DND-41 (cell line): ENCODE data around the gene ASB17.

ENCODE experiments used
- ATAC-seq: fragments of 200-7000 bp; cut with Tn5 transposase; 3 replicates; pipeline ENCODE4 v1.9.1; 2021; ENCODE audit warnings: low read depth; ENCODE audit not compliant: insufficient read depth
- DNase-seq: peaks from one replicate; pipeline ENCODE4 v3.0.0-alpha.2; 2020
- H2AFZ ChIP-seq: 2 replicates; pipeline ENCODE4 v1.6.0; 2012; ENCODE audit warnings: low read depth, low read length
- H3K27ac ChIP-seq: 2 replicates; pipeline ENCODE4 v1.5.1; 2012; ENCODE audit warnings: low read length, inconsistent platforms
- H3K27me3 ChIP-seq: fragments of 200-600 bp; sonication (generic); 2 replicates; pipeline ENCODE4 v1.6.0; 2012; ENCODE audit warnings: low read length, mild to moderate bottlenecking, inconsistent platforms; ENCODE audit not compliant: insufficient read depth, poor library complexity
- H3K36me3 ChIP-seq: 2 replicates; pipeline ENCODE4 v1.5.1; 2012; ENCODE audit warnings: low read length, inconsistent platforms; ENCODE audit not compliant: insufficient read depth
- H3K4me1 ChIP-seq: 2 replicates; pipeline ENCODE4 v1.5.1; 2012; ENCODE audit warnings: mild to moderate bottlenecking, low read length; ENCODE audit not compliant: insufficient read depth
- H3K4me2 ChIP-seq: 2 replicates; pipeline ENCODE4 v1.6.0; 2012; ENCODE audit warnings: mild to moderate bottlenecking, moderate library complexity, low read length, inconsistent platforms; ENCODE audit not compliant: insufficient read depth
- H3K4me3 ChIP-seq, 2 experiments: fragments of 200-600 bp in 1 of 2; shearing (Covaris generic) in 1 of 2; 2 replicates each; pipeline ENCODE4 v1.5.1; 2012 to 2016; ENCODE audit warnings: inconsistent platforms in 2 of 2, low read length in 2 of 2, mild to moderate bottlenecking in 2 of 2, low read depth in 1 of 2, moderate library complexity in 1 of 2
- H3K79me2 ChIP-seq: 2 replicates; pipeline ENCODE4 v1.6.0; 2012; ENCODE audit warnings: low read length, inconsistent platforms; ENCODE audit not compliant: insufficient read depth
- H3K9ac ChIP-seq: 2 replicates; pipeline ENCODE4 v1.6.0; 2012; ENCODE audit warnings: low read depth, mild to moderate bottlenecking, inconsistent platforms, low read length, moderate library complexity
- H3K9me3 ChIP-seq: 2 replicates; pipeline ENCODE4 v1.5.1; 2012; ENCODE audit warnings: low read length, moderate library complexity, mild to moderate bottlenecking, inconsistent platforms; ENCODE audit not compliant: insufficient read depth, severe bottlenecking
- H4K20me1 ChIP-seq: 2 replicates; pipeline ENCODE4 v1.6.0; 2012; ENCODE audit warnings: low read length; ENCODE audit not compliant: insufficient read depth
- EZH2 ChIP-seq: IDR thresholded peaks from 3 replicates; pipeline ENCODE4 v1.6.1; 2012; ENCODE audit warnings: borderline replicate concordance, low read depth, mild to moderate bottlenecking, moderate library complexity, low read length, inconsistent platforms; ENCODE audit not compliant: severe bottlenecking
- TF ChIP-seq, protein P1 (sequence below): IDR thresholded peaks from 2 replicates; pipeline ENCODE4 v1.5.1; 2012; ENCODE audit warnings: borderline replicate concordance, low read length, moderate library complexity, mild to moderate bottlenecking; ENCODE audit not compliant: poor library complexity, severe bottlenecking; ENCODE audit errors: extremely low read depth

The ASB17 gene, protein sequence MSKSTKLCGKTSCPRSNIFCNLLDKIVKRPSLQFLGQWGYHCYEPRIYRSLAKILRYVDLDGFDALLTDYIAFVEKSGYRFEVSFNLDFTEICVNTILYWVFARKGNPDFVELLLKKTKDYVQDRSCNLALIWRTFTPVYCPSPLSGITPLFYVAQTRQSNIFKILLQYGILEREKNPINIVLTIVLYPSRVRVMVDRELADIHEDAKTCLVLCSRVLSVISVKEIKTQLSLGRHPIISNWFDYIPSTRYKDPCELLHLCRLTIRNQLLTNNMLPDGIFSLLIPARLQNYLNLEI

DNA sequence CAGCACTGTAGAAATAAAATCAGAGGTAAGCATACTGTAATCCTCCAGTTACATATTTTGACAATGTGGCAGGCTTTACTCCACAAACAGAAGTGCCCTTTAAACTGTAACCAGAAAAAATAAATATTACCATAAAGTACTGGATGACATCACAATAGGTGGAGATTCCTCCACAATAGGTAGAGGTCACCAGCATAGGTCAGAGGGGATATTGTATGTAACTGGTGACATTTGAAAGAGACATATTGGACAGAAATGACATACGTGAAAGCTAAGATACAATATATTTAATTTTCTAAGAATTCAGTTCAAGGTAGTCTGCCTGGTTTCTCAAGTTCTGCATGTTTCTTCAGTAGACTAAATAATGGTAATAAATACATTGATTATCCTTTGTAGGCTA lies at the start of gene ASB17:
TSS of gene ASB17 (minus strand) at position 101 of the 400 bp plus-strand sequence. CDS start 113 bp downstream, outside the sequence.
- DNase-seq (no peak), ATAC-seq (no peak)
- TF ChIP-seq EZH2 = no peak
- no peaks in the 10 kb centered on the region for H3K36me3 ChIP-seq
- no peaks in the 10 kb centered on the region for H3K9me3 ChIP-seq
- no peak within 1 kb of the TSS for H3K4me2 ChIP-seq
- no peaks in the 10 kb centered on the region for H3K4me1 ChIP-seq
- H2AFZ ChIP-seq = no peak within 1 kb of the TSS
- H3K4me3 ChIP-seq = no peak within 1 kb of the TSS
- no peaks in the 10 kb centered on the region for H4K20me1 ChIP-seq
- H3K27ac ChIP-seq = no peak within 1 kb of the TSS
- no peak within 1 kb of the TSS for H3K9ac ChIP-seq
- H3K27me3 ChIP-seq = no peaks in the 10 kb centered on the region
- H3K79me2 ChIP-seq = no peaks in the 10 kb centered on the region

DNA sequence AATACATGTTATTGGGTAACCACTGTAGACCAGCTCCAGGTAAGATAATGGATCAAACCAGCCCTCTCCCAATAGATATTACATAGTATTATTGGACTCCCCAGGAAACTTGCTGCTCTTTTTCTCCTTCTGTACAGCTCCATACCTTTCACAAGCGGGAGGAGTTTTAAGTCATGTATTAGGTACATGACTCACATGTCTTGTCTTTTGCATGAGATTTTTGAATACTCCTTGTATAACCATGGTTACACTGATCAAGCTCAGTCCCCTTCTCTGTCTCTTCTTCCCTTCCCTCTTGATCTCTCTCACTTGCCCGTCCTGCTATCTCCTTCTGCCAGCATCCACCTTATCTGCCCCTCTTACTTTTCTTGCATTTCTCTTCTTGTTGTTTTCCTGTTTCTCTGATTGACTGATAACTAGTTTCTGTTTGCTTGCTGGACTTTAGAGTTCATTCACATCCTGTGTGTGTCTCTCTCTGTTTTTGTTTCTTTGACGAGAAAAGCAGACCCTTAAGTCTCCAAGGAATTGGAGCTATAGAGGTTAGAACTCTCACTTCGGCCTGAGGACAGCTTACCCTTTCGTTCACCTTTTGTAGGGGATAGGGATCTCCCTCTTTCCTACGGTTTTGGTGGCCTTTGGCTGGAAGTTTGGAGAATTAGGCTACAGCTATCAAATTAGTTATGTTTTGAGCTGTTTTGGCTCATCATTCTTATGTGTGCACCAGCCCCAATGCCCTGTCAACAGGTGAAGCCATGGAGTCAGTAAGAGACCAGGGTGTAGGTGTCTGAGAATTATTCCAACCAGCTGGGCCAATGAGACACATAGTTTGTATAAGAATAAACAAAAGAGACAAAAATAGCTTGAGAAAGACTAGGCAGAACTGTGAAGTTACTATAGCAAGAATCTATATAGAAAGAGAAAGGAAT lies 49.0 kb upstream of the ASB17 start:
- ATAC-seq (no peak), DNase-seq (no peak)
- TF ChIP-seq EZH2 = no peak
- TF ChIP-seq, protein P1, sequence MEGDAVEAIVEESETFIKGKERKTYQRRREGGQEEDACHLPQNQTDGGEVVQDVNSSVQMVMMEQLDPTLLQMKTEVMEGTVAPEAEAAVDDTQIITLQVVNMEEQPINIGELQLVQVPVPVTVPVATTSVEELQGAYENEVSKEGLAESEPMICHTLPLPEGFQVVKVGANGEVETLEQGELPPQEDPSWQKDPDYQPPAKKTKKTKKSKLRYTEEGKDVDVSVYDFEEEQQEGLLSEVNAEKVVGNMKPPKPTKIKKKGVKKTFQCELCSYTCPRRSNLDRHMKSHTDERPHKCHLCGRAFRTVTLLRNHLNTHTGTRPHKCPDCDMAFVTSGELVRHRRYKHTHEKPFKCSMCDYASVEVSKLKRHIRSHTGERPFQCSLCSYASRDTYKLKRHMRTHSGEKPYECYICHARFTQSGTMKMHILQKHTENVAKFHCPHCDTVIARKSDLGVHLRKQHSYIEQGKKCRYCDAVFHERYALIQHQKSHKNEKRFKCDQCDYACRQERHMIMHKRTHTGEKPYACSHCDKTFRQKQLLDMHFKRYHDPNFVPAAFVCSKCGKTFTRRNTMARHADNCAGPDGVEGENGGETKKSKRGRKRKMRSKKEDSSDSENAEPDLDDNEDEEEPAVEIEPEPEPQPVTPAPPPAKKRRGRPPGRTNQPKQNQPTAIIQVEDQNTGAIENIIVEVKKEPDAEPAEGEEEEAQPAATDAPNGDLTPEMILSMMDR = no peak
- H3K27me3 ChIP-seq = no peaks in the 10 kb centered on the region
- no peak overlapping the region for H3K9ac ChIP-seq
- no peaks in the 10 kb centered on the region for H3K9me3 ChIP-seq
- no peak overlapping the region for H3K27ac ChIP-seq
- no peak overlapping the region for H3K4me3 ChIP-seq
- H3K79me2 ChIP-seq = no peaks in the 10 kb centered on the region
- no peaks in the 10 kb centered on the region for H3K4me1 ChIP-seq
- no peaks in the 10 kb centered on the region for H3K36me3 ChIP-seq
- no peak overlapping the region for H3K4me2 ChIP-seq
- no peak overlapping the region for H2AFZ ChIP-seq
- no peaks in the 10 kb centered on the region for H4K20me1 ChIP-seq

DNA sequence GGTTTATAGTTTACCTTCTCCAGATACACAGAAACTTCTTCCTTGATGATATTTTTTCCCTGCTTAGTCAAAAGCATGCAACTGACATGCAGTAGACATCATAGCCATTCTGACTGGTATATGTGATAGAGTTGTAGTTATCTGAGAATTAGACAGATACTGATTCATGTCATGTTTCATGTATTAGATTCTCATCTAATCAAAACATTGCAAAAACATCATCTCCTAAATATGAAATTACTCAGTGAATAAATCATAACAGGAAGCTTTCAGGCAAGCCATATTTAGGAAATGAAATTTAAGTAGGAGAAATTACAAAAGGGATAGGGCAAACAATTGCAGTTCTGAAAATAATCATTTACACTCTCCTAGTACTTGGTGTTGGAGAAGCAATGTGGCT lies 38.4 kb upstream of the ASB17 start:
- no peak for TF ChIP-seq EZH2
- TF ChIP-seq, protein P1 = no peak
- Histone ChIP-seq H3K9me3 (no peaks in the 10 kb centered on the region), H4K20me1 (no peaks in the 10 kb centered on the region), H3K79me2 (no peaks in the 10 kb centered on the region), H3K27me3 (no peaks in the 10 kb centered on the region), H3K4me1 (no peaks in the 10 kb centered on the region), H3K4me3 (no peak overlapping the region), H3K9ac (no peak overlapping the region), H3K27ac (no peak overlapping the region), H3K36me3 (no peaks in the 10 kb centered on the region), H3K4me2 (no peak overlapping the region), H2AFZ (no peak overlapping the region)
- ATAC-seq = no peak
- DNase-seq = no peak

DNA sequence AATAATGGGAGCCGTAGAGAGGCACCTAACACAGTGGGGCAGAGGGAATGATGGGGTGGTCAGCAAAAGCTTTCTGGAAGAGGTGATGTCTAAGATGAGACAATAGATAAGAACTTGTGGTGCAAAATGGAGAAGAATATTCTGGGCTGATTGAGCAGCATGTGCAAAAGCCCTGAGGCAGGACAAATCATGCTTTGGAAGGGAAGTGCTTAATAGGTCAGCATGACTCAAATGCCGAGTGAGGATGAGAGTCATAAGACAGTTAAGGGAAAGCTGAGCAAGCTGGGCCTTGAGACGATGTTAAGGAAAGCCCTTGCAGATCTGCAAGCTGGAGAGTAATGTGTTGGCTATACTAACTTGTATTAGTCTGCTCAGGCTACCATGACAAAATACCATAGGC lies 37.3 kb upstream of the ASB17 start:
- ATAC-seq = no peak
- Histone ChIP-seq H3K36me3 (no peaks in the 10 kb centered on the region), H3K9ac (no peak overlapping the region), H3K9me3 (no peaks in the 10 kb centered on the region), H3K4me2 (no peak overlapping the region), H3K27ac (no peak overlapping the region), H3K4me3 (no peak overlapping the region), H2AFZ (no peak overlapping the region), H3K27me3 (no peaks in the 10 kb centered on the region), H4K20me1 (no peaks in the 10 kb centered on the region), H3K4me1 (no peaks in the 10 kb centered on the region), H3K79me2 (no peaks in the 10 kb centered on the region)
- no peak for TF ChIP-seq EZH2
- TF ChIP-seq, protein P1 = no peak
- DNase-seq = no peak
